CD4-positive, CD25-positive, alpha-beta regulatory T cell (primary cell): ENCODE data around the gene UMAD1. TPM values are rescaled to one million over a fixed set of nuclear protein-coding genes. Genes with fewer than 3 reads are reported as not detected.
"Not testable (repeated sequence)": the region's sequence is repeated elsewhere in the genome, so short reads cannot be mapped to it uniquely, and the experiment has no call there.

Source experiments
- ATAC-seq, 2 donors: fragments of 150-1000 bp; cut with Tn5 transposase; one replicate each; pipeline ENCODE4 v1.10.0; 2021; ENCODE audit warnings: low read depth in 2 of 2, moderate number of reproducible peaks in 2 of 2, moderate library complexity in 1 of 2
- DNase-seq, 3 donors: peaks; one replicate each; pipeline versions ENCODE4 v3.0.0 to v3.0.0-alpha.2; 2012 to 2022; ENCODE audit warnings: mixed read lengths in 1 of 3
- H3K27ac ChIP-seq: one replicate; pipeline ENCODE4 v1.7.0; 2013; ENCODE audit warnings: mild to moderate bottlenecking, low read length; ENCODE audit not compliant: insufficient read depth, poor library complexity, severe bottlenecking
- H3K27me3 ChIP-seq: one replicate; pipeline ENCODE4 v1.7.0; 2013; ENCODE audit warnings: low read length; ENCODE audit not compliant: control insufficient read depth, insufficient read depth
- H3K36me3 ChIP-seq: one replicate; pipeline ENCODE4 v1.7.0; 2013; ENCODE audit warnings: mild to moderate bottlenecking, low read length, moderate library complexity; ENCODE audit not compliant: control insufficient read depth, insufficient read depth
- H3K4me1 ChIP-seq: 2 replicates; pipeline ENCODE4 v1.7.0; 2013; ENCODE audit warnings: mild to moderate bottlenecking, low read length; ENCODE audit not compliant: insufficient read depth, control insufficient read depth, poor library complexity, severe bottlenecking
- H3K4me3 ChIP-seq: one replicate; pipeline ENCODE4 v1.7.0; 2013; ENCODE audit warnings: low read depth, mild to moderate bottlenecking, low read length, moderate library complexity
- H3K9me3 ChIP-seq, 2 experiments: 1 replicate in 1 of 2; 2 replicates in 1 of 2; pipeline ENCODE4 v1.7.0; 2013; ENCODE audit warnings: low read length in 2 of 2, mild to moderate bottlenecking in 1 of 2, moderate library complexity in 1 of 2; ENCODE audit not compliant: control insufficient read depth in 2 of 2
- H3K27ac Mint-ChIP-seq, 3 donors: one replicate each; pipeline ENCODE4 v1.8.0; 2020 to 2022; ENCODE audit warnings: mild to moderate bottlenecking in 3 of 3, mixed read lengths in 3 of 3, moderate library complexity in 2 of 3
- H3K27me3 Mint-ChIP-seq: one replicate; pipeline ENCODE4 v1.8.0; 2022; ENCODE audit warnings: mild to moderate bottlenecking, mixed read lengths
- H3K36me3 Mint-ChIP-seq: one replicate; pipeline ENCODE4 v1.8.0; 2020; ENCODE audit warnings: mixed read lengths
- H3K4me1 Mint-ChIP-seq, 4 donors: one replicate each; pipeline ENCODE4 v1.8.0; 2020 to 2022; ENCODE audit warnings: mixed read lengths in 4 of 4, mild to moderate bottlenecking in 1 of 4
- H3K4me3 Mint-ChIP-seq, 4 donors: one replicate each; pipeline ENCODE4 v1.8.0; 2020 to 2022; ENCODE audit warnings: mild to moderate bottlenecking in 4 of 4, mixed read lengths in 4 of 4, moderate library complexity in 3 of 4
- H3K9me3 Mint-ChIP-seq, 7 donors: one replicate each; pipeline ENCODE4 v1.8.0; 2020 to 2022; ENCODE audit warnings: mixed read lengths in 7 of 7, mild to moderate bottlenecking in 3 of 7, moderate library complexity in 2 of 7
- polyA plus RNA-seq, 4 donors: library from polyadenylated mRNA; unstranded; fragments of 300-500 nt; fragmentation: Illumina TruSeq; gene quantifications; one replicate each; pipeline ENCODE4 v1.2.3, GENCODE V29; 2021
- total RNA-seq: library from RNA; stranded (reverse); gene quantifications from one replicate; pipeline ENCODE4 v1.2.3, GENCODE V29; 2022

The UMAD1 gene
- total and polyA plus RNA-seq, 5 donors from 2014 or later: 21.5 to 37.3 (median 31.9) TPM

GRCh38 chr7:7820939-7821338 is 180.4 kb downstream of the UMAD1 start:
- no peak overlapping the region for H3K27ac Mint-ChIP-seq
- no peaks in the 10 kb centered on the region for H3K27me3 ChIP-seq
- peaks cover 10% of the 10 kb centered on the region for H3K4me1 ChIP-seq
- H3K4me3 Mint-ChIP-seq: no peak overlapping the region
- no peaks in the 10 kb centered on the region for H3K9me3 ChIP-seq
- DNase-seq (no peak), ATAC-seq (no peak)
- peaks cover 0 to 5% (median 0%) of the 10 kb centered on the region in 7 donors for H3K9me3 Mint-ChIP-seq
- H3K27ac ChIP-seq: no peak overlapping the region
- no peaks in the 10 kb centered on the region for H3K27me3 Mint-ChIP-seq
- H3K4me1 Mint-ChIP-seq: peaks cover 14 to 34% (median 29%) of the 10 kb centered on the region in 4 donors
- H3K36me3 Mint-ChIP-seq: peaks cover 15% of the 10 kb centered on the region
- no peak overlapping the region for H3K4me3 ChIP-seq
- peaks cover 4% of the 10 kb centered on the region for H3K36me3 ChIP-seq

DNA sequence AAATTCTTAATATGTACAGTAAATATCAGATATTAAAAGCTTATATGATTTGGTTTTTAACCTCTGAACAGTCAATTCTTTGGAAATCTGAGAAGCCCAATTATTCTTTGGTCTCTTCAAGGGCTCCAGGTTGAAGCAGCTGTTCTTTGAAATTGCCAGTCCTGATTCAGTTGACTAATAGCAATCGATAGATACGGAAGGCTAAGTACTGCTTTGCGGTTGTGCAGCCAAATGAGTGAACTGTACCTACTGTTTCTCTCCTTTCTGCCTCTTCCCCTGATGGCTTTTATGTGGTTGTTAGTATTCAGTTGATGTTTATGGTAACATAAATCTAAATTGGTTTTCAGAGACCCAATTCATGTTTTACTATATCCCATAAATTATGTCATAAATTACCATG is 181.0 kb downstream of the UMAD1 start:
- no peak for DNase-seq
- Mint-ChIP-seq H3K4me1 (peaks cover 14 to 28% (median 24%) of the 10 kb centered on the region in 4 donors), H3K4me3 (no peak overlapping the region), H3K27me3 (no peaks in the 10 kb centered on the region), H3K9me3 (peaks cover 0 to 5% (median 0%) of the 10 kb centered on the region in 7 donors), H3K36me3 (peaks cover 18% of the 10 kb centered on the region), H3K27ac (no peak overlapping the region)
- H3K27me3 ChIP-seq: no peaks in the 10 kb centered on the region
- H3K9me3 ChIP-seq: no peaks in the 10 kb centered on the region
- H3K4me1 ChIP-seq: peaks cover 4% of the 10 kb centered on the region
- no peak for ATAC-seq
- no peak overlapping the region for H3K27ac ChIP-seq
- H3K4me3 ChIP-seq: no peak overlapping the region
- peaks cover 4% of the 10 kb centered on the region for H3K36me3 ChIP-seq

- H3K9me3 Mint-ChIP-seq, H3K4me3 ChIP-seq, H3K4me3 Mint-ChIP-seq: not testable (repeated sequence)
Measured at GRCh38 chr7:7825294-7825693, 184.7 kb downstream of the UMAD1 start.

DNA sequence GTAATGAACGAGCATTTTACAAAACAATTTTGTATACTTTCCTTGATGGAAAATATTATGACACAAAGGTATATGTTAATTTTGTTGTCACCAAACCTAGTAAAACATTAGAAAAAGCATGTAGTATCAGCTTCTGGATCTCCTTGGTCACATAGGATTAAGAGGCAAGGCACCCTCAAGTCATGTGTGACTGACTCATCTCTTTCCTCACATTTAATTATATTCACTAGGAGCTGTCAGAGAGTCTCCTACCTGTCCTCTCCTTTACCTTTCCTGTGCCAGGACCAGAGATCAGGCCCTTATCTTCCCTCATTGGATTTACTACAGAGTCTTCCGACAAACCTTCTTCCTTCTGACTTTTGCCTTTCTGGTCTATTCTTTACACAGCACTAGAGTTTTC is 189.1 kb downstream of the UMAD1 start:
- H3K27ac ChIP-seq: no peak overlapping the region
- H3K4me1 ChIP-seq: peaks cover 5% of the 10 kb centered on the region
- no peak overlapping the region for H3K27ac Mint-ChIP-seq
- H3K4me3 ChIP-seq: no peak overlapping the region
- no peak overlapping the region for H3K4me3 Mint-ChIP-seq
- DNase-seq (no peak), ATAC-seq (no peak)
- H3K9me3 Mint-ChIP-seq: peaks cover 0 to 1% (median 0%) of the 10 kb centered on the region in 7 donors
- no peaks in the 10 kb centered on the region for H3K9me3 ChIP-seq
- H3K4me1 Mint-ChIP-seq: peaks cover 5 to 20% (median 16%) of the 10 kb centered on the region in 4 donors
- H3K36me3 ChIP-seq: peaks cover 3% of the 10 kb centered on the region
- H3K36me3 Mint-ChIP-seq: peaks cover 21% of the 10 kb centered on the region
- H3K27me3 ChIP-seq: no peaks in the 10 kb centered on the region
- no peaks in the 10 kb centered on the region for H3K27me3 Mint-ChIP-seq

More at GRCh38 chr7:7825294-7825693, 184.7 kb downstream of the UMAD1 start:
- ATAC-seq, H3K36me3 ChIP-seq, H3K9me3 ChIP-seq, DNase-seq, H3K27ac ChIP-seq, H3K27me3 Mint-ChIP-seq, H3K27me3 ChIP-seq, H3K27ac Mint-ChIP-seq, H3K4me1 ChIP-seq: not testable (repeated sequence)
- peaks cover 18% of the 10 kb centered on the region for H3K36me3 Mint-ChIP-seq
- peaks cover 5 to 18% (median 10%) of the 10 kb centered on the region in 4 donors for H3K4me1 Mint-ChIP-seq

- no peaks in the 10 kb centered on the region for H3K27me3 ChIP-seq
- ATAC-seq: no peak
- H3K27me3 Mint-ChIP-seq: no peaks in the 10 kb centered on the region
- peaks cover 0 to 1% (median 0%) of the 10 kb centered on the region in 7 donors for H3K9me3 Mint-ChIP-seq
- H3K27ac Mint-ChIP-seq: peak overlapping the region in 1 of 3 donors; percentile 16
- H3K4me3 Mint-ChIP-seq: no peak overlapping the region
- no peak overlapping the region for H3K27ac ChIP-seq
- H3K4me1 ChIP-seq: peaks cover 5% of the 10 kb centered on the region
- peak in 1 of 3 donors; percentile 35 for DNase-seq
- no peaks in the 10 kb centered on the region for H3K9me3 ChIP-seq
- peaks cover 3% of the 10 kb centered on the region for H3K36me3 ChIP-seq
- H3K4me1 Mint-ChIP-seq: peaks cover 5 to 21% (median 16%) of the 10 kb centered on the region in 4 donors
- peaks cover 19% of the 10 kb centered on the region for H3K36me3 Mint-ChIP-seq
- H3K4me3 ChIP-seq: no peak overlapping the region
Measured at GRCh38 chr7:7830122-7830878, 189.7 kb downstream of the UMAD1 start.

DNA sequence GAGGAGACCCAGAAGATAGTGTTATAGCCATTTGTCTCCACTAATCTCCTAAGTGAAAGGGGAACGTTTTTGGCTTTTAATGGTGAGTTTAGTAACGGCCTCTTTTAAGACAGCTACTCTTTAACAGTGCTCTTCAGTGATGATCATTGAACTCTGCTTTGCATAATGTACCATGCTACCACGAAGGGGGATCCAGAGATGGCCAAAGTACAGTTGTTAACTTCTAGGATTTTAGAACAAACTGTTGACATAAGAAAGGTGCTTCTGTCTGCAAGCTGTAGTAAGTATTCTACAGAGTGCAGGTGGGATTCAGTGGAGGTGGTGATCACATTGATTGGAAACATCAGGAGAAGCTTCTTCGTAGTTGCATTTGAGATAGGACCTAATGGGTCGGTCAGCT is 192.0 kb downstream of the UMAD1 start:
- H3K36me3 ChIP-seq: peaks cover 3% of the 10 kb centered on the region
- Mint-ChIP-seq H3K9me3 (peaks cover 0 to 1% (median 0%) of the 10 kb centered on the region in 7 donors), H3K27me3 (no peaks in the 10 kb centered on the region), H3K4me3 (no peak overlapping the region), H3K27ac (no peak overlapping the region), H3K4me1 (peaks cover 5 to 21% (median 16%) of the 10 kb centered on the region in 4 donors), H3K36me3 (peaks cover 14% of the 10 kb centered on the region)
- no peaks in the 10 kb centered on the region for H3K27me3 ChIP-seq
- DNase-seq (no peak), ATAC-seq (no peak)
- no peak overlapping the region for H3K27ac ChIP-seq
- no peak overlapping the region for H3K4me3 ChIP-seq
- H3K9me3 ChIP-seq: no peaks in the 10 kb centered on the region
- H3K4me1 ChIP-seq: peaks cover 5% of the 10 kb centered on the region

- H3K4me1 Mint-ChIP-seq: peaks cover 5 to 18% (median 9%) of the 10 kb centered on the region in 4 donors
- H3K27ac ChIP-seq: no peak overlapping the region
- peaks cover 3% of the 10 kb centered on the region for H3K36me3 ChIP-seq
- DNase-seq: no peak
- no peak overlapping the region for H3K4me3 Mint-ChIP-seq
- no peaks in the 10 kb centered on the region for H3K27me3 ChIP-seq
- no peak overlapping the region for H3K4me3 ChIP-seq
- no peak for ATAC-seq
- no peaks in the 10 kb centered on the region for H3K9me3 ChIP-seq
- no peaks in the 10 kb centered on the region for H3K27me3 Mint-ChIP-seq
- peak overlapping the region in 1 of 3 donors; percentile 6 for H3K27ac Mint-ChIP-seq
- H3K4me1 ChIP-seq: peaks cover 5% of the 10 kb centered on the region
- H3K36me3 Mint-ChIP-seq: peaks cover 21% of the 10 kb centered on the region
- peaks cover 0 to 4% (median 0%) of the 10 kb centered on the region in 7 donors for H3K9me3 Mint-ChIP-seq
Measured at GRCh38 chr7:7834761-7835160, 194.2 kb downstream of the UMAD1 start.

DNA sequence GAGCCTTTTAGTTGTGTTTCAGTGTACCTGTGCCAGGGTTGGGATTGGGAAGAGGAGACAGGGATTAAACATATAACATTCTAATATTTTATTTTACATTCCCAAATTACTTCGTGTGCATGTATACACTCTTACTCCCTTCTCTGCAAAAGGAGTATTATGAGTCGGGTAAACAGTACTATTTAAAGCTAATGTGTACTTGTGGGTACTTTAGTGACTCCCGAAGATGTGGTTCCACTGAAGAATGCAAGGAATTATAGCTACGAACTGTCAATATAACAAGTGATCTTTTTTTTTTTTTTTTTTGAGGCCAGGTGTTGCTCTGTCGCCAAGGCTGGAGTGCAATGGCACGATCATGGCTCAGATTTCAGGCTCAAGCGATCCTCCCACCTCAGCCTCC is 200.5 kb downstream of the UMAD1 start:
- Mint-ChIP-seq H3K27ac (no peak overlapping the region), H3K27me3 (no peaks in the 10 kb centered on the region), H3K9me3 (peaks cover 0 to 3% (median 0%) of the 10 kb centered on the region in 7 donors), H3K4me3 (no peak overlapping the region), H3K36me3 (peaks cover 14% of the 10 kb centered on the region), H3K4me1 (no peaks in the 10 kb centered on the region)
- DNase-seq (no peak), ATAC-seq (no peak)
- no peak overlapping the region for H3K27ac ChIP-seq
- H3K4me3 ChIP-seq: no peak overlapping the region
- H3K4me1 ChIP-seq: no peaks in the 10 kb centered on the region
- no peaks in the 10 kb centered on the region for H3K27me3 ChIP-seq
- no peaks in the 10 kb centered on the region for H3K9me3 ChIP-seq
- no peaks in the 10 kb centered on the region for H3K36me3 ChIP-seq
